Activated CD8-positive, alpha-beta memory T cell treated with anti-CD3 and anti-CD28 coated beads for 48 hours (primary cell): ENCODE results near the gene CELA2B.

Experiments used
- DNase-seq, 3 experiments: peaks; one replicate each; pipeline ENCODE4 v3.0.0-alpha.2; 2020; ENCODE audit warnings: low read depth in 2 of 3, low spot score in 2 of 3

The CELA2B gene

DNA sequence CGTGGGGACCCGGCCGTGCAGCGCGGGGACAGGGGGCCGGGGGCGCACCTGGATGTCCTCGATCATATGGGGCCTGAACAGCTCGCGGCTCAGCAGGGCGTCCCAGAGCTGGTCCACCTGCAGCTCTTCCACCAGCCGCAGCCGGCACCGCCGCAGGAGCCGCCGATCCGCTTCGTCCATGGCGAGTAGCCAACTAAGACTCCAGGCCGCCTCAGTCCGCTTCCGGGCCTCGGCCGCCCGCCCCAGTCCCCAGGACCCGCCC lies 48.0 kb downstream of the CELA2B start, which contains the start of gene CASP9:
TSS of gene CASP9 (minus strand) at position 195 of the 262 bp plus-strand sequence. CDS start at position 180, 15 bp downstream.
- no peak for DNase-seq

DNA sequence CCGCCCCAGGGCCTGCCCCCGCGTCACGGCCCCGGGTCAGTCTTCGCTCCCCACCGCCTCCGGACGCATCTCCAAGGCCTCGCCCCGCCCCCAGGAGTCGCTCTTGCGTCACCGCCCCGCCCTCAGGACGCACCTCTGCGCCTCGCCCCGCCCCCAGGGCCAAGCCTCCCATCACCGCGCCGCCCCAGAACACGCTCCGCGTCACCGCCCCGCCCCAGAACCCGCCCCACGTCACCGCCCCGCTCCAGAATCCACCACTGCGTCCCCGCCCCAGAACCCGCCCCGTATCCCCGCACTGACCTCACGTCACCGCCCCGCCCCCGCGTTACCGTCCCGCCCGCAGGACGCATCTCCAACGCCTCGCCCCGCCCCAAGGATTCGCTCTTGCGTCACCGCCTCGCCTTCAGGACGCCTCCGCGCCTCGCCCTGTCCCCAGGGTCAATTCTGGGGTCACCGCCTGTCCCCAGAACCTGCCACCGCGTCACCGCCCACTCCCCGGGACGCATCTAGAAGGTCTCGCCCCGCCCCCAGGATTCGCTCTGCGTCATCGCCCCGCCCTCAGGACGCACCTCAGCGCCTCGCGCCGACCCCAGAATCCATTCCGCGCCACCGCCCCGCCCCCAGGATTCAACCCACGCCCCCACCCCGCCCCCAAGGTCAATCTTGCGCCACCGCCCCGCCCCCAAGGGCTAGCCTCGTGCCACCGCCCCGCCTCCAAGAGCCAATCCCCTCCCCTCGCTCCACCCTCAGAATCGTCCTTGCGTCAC lies 48.6 kb downstream of the CELA2B start:
- peak; percentile 97 to 99 (median 99) for DNase-seq

DNA sequence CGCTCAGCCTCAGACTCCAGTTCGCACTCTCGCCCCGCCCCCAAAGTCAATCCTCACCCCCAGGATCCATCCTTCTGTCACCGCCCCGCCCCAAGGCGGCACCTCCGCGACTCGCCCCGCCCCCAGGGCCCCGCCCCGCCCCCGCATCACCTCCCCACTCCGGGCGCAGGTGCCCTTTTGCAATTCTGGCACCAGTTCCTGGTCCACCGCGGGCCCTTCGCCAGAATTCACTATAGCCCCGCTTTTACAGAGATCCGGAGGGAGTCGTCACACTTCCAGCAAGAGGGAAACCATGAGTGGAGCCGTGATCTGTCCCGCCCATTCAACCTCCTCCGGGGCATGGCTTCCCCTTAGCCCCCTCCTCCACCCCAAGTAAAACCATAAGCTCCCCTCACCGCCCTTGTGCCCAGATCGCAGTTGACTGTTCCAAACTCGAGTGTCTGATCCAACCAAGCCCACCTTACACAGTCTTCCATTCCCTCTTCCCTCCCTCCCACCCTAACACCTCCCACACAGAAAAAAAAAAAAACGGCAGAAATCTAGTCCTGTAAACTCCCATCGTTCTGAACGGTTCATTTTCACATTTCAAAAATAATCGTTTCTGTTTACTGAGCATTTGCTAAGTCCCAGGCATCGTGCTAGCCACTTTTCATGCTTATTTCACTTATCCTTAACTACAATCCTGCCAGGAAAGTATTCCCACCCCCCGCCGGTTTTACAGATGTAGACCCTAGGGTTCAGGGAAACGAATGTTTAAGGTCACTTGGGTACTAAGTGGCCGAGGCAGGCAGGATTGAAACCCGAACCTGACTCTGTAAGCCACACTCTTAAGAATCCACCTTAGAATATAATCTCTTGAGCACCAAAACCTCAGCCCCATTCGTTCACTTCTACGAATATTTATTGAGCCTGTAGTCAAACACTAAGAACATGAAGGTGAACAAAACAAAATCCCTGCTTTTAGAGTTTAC lies 49.4 kb downstream of the CELA2B start:
- DNase-seq, result no peak

DNA sequence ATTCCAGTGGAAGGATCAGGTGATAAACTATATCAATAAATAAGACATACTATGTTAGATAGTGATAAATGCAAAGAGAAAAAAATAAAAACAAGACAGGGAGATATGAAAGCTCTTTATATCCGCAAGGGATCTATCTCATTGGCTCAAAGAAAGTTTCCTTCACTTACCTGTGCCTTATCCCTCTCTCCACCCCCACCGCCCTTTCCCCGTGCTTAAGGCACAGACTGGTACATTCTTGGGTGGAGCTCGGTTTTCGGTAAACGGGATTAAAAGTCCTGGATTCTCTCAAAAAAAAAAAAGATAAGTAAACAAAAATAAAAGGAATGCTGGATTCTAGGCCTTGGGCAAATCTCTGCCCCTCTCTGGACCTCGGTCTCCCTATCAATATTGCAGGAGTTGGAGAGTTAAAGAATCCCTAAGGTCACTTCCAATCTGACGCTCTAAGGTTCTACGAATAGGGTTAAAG lies 50.2 kb downstream of the CELA2B start:
- no peak for DNase-seq

DNA sequence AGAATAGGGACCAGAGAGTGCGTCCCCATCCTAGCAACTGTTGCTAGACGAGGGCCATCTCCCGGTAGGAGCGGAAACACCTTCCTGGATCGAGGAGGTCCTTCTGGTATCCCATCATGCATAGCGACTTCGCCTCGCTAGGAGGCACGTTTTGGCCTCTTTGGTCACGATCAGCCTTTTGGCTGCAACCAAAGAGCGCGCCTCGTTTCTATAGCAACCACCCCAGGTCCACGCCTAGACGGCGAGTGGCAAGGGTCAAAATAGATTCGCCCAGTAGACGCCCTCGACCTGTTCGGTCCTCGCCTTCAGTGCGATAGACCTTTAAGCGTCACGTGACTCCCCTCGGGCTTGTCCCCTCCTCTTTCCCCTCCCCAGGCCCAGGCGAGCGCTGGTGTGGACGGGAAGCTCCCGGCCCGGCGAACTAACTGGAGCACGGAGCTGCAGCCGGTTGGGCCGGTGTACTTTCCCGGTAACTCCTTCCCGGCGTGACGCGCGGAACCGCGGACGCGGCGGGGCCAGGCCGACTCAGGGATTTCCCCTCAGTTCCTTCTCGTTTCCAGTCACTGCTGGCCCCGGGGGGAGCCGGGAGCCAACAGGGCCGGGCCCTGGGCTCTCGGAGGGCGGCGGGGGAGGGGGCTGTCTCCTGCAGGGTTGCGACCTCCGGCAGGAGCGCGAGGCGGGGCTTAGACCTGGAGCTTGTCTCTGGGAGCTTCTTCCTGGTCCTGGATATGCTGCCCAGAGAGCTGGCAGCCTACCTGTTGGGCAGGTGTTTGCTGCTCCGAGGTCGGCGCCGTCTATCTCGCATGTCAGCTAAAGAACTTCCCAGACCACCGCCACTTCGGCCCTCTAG lies 50.8 kb downstream of the CELA2B start, which contains the start of gene DNAJC16:
TSS of gene DNAJC16 (plus strand) at position 359 of the 850 bp plus-strand sequence. CDS start 2,258 bp downstream, outside the sequence.
- DNase-seq, result peak; percentile 76 to 95 (median 92)

DNA sequence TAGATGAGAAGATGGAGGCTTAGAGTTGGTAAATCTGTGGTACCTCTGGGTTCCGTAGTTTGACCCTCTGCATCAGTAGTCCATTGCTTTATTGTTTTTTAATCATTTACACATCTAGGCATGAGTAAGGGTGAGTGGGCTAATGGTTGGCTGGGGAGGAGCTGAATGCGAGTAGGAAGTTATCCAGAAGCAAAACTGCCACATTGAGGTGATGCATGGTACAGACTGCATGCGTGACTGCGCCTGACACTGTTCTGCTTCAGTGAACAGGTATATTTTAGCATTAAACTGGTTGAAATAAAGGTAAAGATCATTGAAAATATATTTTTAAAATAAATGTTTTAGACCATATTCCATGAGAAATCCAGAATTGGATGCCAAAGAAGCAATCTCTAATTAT lies 55.1 kb downstream of the CELA2B start:
- no peak for DNase-seq

DNA sequence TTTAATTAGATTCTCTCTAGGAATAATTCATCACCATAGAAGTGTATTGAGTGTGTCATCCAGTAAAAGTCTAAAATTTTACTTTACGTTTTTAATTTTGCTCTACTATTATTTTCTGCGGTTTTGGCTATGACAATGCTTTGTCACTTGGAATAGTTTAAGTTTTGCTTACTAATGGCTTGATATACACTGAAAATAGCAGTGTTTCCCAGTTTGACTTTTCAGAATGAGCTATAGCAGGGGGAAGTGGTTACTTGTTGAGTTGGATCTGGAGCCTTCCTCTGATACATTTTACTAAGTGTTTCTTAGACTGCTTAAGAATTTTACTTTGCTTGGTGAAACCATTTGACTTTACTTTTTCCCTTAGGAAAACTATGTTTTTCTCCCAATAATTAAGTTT lies 55.8 kb downstream of the CELA2B start:
- no peak for DNase-seq

DNA sequence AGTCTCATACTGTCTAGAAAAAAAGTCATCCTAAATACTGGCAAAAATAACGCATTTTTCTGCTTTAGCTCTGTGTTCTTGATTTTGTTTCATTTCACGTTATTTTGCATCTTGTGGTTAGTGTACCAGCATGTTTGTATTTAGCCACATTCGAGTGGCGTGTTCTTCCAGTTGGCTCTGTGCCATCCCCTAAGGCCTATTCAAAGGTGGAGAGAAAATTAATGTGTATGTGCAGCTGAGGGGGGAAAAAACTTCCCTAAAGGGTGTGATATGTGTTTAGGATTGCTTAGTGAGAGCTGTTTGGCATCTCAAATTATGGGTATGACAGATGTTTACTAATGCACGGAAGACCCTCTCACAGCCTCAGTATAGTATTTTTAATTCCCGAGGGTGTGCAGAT lies 62.9 kb downstream of the CELA2B start:
- no peak for DNase-seq

DNA sequence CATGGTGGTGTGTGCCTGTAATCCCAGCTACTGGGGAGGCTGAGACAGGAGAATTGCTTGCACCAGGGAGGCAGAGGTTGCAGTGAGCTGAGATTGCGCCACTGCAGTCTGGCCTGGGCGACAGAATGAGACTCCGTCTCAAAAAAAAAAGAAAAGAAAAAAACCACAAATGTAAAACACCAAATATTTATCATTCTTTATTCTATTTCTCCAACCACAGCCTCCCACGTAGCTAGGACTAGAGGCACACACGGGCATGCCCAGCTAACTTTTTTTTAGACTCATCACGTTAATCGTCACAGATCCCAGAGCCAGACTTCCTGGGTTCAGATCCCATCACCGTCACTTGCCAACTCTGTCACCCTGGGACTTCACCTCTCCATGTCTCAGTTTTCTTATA lies 64.3 kb downstream of the CELA2B start:
- no peak for DNase-seq
